IgD-negative memory B cell (primary cell): ENCODE results near the gene FGD2. TPM values are rescaled to one million over a fixed set of nuclear protein-coding genes. Genes with fewer than 3 reads are reported as not detected.
A peak's percentile ranks its signal among the peaks of the same experiment; 100 is the strongest.

Experiments used
- H3K27ac Mint-ChIP-seq, 3 donors: one replicate each; pipeline ENCODE4 v1.8.0; 2020 to 2022; ENCODE audit warnings: mild to moderate bottlenecking in 3 of 3, mixed read lengths in 3 of 3, moderate library complexity in 1 of 3
- H3K27me3 Mint-ChIP-seq: one replicate; pipeline ENCODE4 v1.8.0; 2021; ENCODE audit warnings: mixed read lengths
- H3K36me3 Mint-ChIP-seq: one replicate; pipeline ENCODE4 v1.8.0; 2020; ENCODE audit warnings: mild to moderate bottlenecking, mixed read lengths
- H3K4me1 Mint-ChIP-seq, 3 donors: one replicate each; pipeline ENCODE4 v1.8.0; 2020 to 2022; ENCODE audit warnings: mixed read lengths in 3 of 3, mild to moderate bottlenecking in 1 of 3
- H3K4me3 Mint-ChIP-seq, 4 donors: one replicate each; pipeline ENCODE4 v1.8.0; 2020 to 2022; ENCODE audit warnings: mild to moderate bottlenecking in 4 of 4, mixed read lengths in 4 of 4, moderate library complexity in 3 of 4
- H3K9me3 Mint-ChIP-seq, 3 donors: one replicate each; pipeline ENCODE4 v1.8.0; 2020 to 2021; ENCODE audit warnings: mixed read lengths in 3 of 3, mild to moderate bottlenecking in 1 of 3
- polyA plus RNA-seq: library from polyadenylated mRNA; unstranded; fragments of 300-500 nt; fragmentation: Illumina TruSeq; gene quantifications from one replicate; pipeline ENCODE4 v1.2.3, GENCODE V29; 2021

The FGD2 gene
- polyA plus RNA-seq, 1 donor from 2014 or later = 99.8 TPM

DNA sequence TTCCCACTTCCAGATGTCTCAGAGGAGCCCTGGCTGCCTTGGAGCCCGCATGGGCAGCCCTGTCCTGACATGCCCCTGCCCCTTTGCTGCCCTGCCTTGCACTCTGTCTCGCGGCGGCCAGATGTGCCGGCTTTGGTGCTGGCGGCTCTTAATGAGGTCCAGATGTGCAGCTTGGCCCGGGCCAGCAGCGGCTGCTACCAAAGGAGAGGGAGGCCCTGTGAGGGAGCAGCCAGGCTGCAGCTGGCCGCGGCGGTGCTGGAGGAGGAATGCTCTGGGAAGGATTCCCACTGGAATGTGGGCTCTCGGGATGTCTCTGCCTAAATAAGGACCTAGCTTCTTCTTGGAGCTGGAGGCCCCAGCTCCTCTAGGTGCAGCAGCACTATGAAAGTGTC, 72.4 kb downstream of the FGD2 start:
- Mint-ChIP-seq H3K4me1 (peaks cover 0 to 7% (median 1%) of the 10 kb centered on the region in 3 donors), H3K4me3 (no peak overlapping the region), H3K27me3 (no peaks in the 10 kb centered on the region), H3K9me3 (no peaks in the 10 kb centered on the region), H3K27ac (peak overlapping the region in 1 of 3 donors; percentile 27), H3K36me3 (no peaks in the 10 kb centered on the region)

Other genes starting within 250 kb of the FGD2 start
- gene CPNE5, start 166.2 kb upstream of the FGD2 start, polyA plus RNA-seq = 280 TPM
- gene PPIL1, start 130.9 kb upstream of the FGD2 start, polyA plus RNA-seq = 14.7 TPM
- 29.9 TPM for gene C6orf89, start 119.7 kb upstream of the FGD2 start, polyA plus RNA-seq
- gene PI16, start 50.9 kb upstream of the FGD2 start, polyA plus RNA-seq = 2.3 TPM
- gene MTCH1, start 19.5 kb upstream of the FGD2 start, polyA plus RNA-seq = 69.5 TPM
- 31.1 TPM for gene PIM1, start 164.5 kb downstream of the FGD2 start, polyA plus RNA-seq